AG04450 (cell line): ENCODE results near the gene ANO4. TPM values are rescaled to one million over a fixed set of nuclear protein-coding genes. Genes with fewer than 3 reads are reported as not detected.

Experiments used
- CTCF ChIA-PET: fragments of 300-600, 350-600 bp; formaldehyde crosslinking; extraction: SDS; loops from one replicate; lab custom pipeline; 2022; ENCODE audit warnings: antibody characterized with exemption, inconsistent platforms; lab: Charles Lee
- POLR2A ChIA-PET: fragments of 350-600 bp; formaldehyde crosslinking; extraction: SDS; loops from one replicate; lab custom pipeline; 2021; ENCODE audit warnings: antibody characterized with exemption, inconsistent platforms; lab: Yijun Ruan, JAX
- DNase-seq: peaks from one replicate; pipeline ENCODE4 v3.0.0-alpha.2; 2011; ENCODE audit warnings: low read depth, low spot score
- H3K27ac ChIP-seq: one replicate; pipeline ENCODE4 v1.5.1; 2012; ENCODE audit warnings: low read depth, low read length, control low read depth
- H3K27me3 ChIP-seq: one replicate; pipeline ENCODE4 v1.6.0; 2012; ENCODE audit warnings: low read length; ENCODE audit not compliant: control insufficient read depth, insufficient read depth
- H3K4me3 ChIP-seq: 2 replicates; pipeline ENCODE4 v1.5.1; 2011; ENCODE audit warnings: mild to moderate bottlenecking, low read depth, low read length, control low read depth
- H3K9me3 ChIP-seq: 2 replicates; pipeline ENCODE4 v1.5.1; 2012; ENCODE audit warnings: low read length; ENCODE audit not compliant: control insufficient read depth, insufficient read depth
- polyA plus RNA-seq: library from polyadenylated mRNA; depleted of rRNA; stranded (reverse); fragments of >200 nt; gene quantifications from 2 replicates; pipeline ENCODE4 v1.2.3, GENCODE V29; 2011
- TF ChIP-seq, protein P1 (sequence below): IDR thresholded peaks from 2 replicates; pipeline ENCODE4 v1.5.1; 2011; ENCODE audit warnings: low read depth, low read length, control low read depth, inconsistent platforms

The ANO4 gene
- polyA plus RNA-seq, 1 experiment: 7.5 TPM

DNA sequence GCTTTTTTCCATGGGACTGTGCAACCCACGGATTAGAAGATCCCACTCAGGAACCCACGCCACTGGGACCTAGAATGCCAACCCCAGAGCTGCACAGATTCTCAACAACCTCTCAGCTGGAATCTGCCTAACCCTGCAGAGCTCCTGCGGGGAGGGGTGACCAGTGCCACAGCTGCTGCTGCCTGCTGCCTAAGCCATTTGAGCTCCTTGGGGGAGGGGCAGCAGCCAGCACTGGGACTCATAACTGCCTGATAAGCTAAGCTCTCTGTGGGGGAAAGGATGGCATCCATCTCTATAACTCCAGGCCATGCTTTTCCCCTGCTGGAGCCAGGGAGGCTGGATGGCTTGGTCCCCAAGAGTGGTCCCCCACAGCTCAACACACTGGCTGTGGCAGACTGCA lies 232.6 kb downstream of the ANO4 start:
- Histone ChIP-seq H3K4me3 (no peak overlapping the region), H3K27ac (no peak overlapping the region), H3K27me3 (no peaks in the 10 kb centered on the region), H3K9me3 (peaks cover 6% of the 10 kb centered on the region; the same call in 1 of the 2 replicates)
- DNase-seq: no peak
- TF ChIP-seq, protein P1, sequence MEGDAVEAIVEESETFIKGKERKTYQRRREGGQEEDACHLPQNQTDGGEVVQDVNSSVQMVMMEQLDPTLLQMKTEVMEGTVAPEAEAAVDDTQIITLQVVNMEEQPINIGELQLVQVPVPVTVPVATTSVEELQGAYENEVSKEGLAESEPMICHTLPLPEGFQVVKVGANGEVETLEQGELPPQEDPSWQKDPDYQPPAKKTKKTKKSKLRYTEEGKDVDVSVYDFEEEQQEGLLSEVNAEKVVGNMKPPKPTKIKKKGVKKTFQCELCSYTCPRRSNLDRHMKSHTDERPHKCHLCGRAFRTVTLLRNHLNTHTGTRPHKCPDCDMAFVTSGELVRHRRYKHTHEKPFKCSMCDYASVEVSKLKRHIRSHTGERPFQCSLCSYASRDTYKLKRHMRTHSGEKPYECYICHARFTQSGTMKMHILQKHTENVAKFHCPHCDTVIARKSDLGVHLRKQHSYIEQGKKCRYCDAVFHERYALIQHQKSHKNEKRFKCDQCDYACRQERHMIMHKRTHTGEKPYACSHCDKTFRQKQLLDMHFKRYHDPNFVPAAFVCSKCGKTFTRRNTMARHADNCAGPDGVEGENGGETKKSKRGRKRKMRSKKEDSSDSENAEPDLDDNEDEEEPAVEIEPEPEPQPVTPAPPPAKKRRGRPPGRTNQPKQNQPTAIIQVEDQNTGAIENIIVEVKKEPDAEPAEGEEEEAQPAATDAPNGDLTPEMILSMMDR: no peak
- ChIA-PET CTCF (no interaction called here), POLR2A (no interaction called here)

DNA sequence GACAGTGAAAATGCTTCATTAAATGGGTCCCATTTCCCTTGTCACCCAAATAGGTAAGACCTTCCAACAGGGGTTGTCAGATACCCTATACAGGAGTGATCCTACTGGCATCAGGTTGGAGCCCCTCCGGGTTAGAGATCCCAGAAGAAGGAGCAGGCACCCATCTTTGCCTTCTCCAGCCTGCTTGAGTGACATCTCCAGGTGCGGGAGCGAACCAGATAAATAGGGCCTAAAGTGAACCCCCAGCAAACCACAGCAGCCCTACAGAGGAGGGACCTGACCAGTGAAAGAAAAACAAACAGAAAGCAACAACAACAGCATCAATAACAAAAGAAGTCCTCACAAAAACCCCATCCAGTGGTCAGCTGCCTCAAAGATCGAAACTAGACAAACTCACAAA lies 233.2 kb downstream of the ANO4 start:
- ChIA-PET CTCF (no interaction called here), POLR2A (no interaction called here)
- TF ChIP-seq, protein P1: no peak
- H3K4me3 ChIP-seq: no peak overlapping the region
- DNase-seq: no peak
- H3K9me3 ChIP-seq: peaks cover 6% of the 10 kb centered on the region; the same call in 1 of the 2 replicates
- no peaks in the 10 kb centered on the region for H3K27me3 ChIP-seq
- H3K27ac ChIP-seq: no peak overlapping the region

DNA sequence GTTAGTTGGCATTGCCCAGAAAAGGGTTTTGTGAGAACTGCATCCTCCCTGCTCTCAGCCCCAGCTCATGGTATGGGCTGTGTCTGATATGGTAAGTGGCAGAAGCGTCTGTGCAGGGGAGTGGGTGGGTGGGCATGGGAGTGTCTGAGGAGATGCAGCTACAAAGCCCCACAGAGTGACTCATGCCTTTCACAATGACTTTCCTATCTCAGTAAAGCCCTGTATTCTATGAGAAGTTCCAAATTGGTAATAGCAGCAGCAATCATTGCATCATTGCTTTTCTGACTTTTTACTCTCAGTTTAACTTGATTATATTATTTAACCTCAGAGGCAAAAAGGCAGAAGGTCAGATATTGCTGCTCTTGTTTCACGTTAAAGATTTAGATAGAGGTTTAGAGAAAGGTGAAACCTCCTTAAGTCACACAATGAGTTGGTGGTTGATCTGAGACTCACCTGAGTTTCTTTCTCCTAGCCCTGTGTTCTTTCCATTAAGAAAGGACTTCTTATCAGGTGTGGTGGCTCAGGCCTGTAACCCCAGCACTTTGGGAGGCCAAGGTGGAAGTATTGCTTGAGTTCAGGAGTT lies 243.8 kb downstream of the ANO4 start:
- ChIA-PET CTCF (no interaction called here), POLR2A (no interaction called here)
- Histone ChIP-seq H3K9me3 (no peaks in the 10 kb centered on the region), H3K27me3 (no peaks in the 10 kb centered on the region), H3K27ac (no peak overlapping the region), H3K4me3 (no peak overlapping the region)
- no peak for DNase-seq
- TF ChIP-seq, protein P1: no peak

DNA sequence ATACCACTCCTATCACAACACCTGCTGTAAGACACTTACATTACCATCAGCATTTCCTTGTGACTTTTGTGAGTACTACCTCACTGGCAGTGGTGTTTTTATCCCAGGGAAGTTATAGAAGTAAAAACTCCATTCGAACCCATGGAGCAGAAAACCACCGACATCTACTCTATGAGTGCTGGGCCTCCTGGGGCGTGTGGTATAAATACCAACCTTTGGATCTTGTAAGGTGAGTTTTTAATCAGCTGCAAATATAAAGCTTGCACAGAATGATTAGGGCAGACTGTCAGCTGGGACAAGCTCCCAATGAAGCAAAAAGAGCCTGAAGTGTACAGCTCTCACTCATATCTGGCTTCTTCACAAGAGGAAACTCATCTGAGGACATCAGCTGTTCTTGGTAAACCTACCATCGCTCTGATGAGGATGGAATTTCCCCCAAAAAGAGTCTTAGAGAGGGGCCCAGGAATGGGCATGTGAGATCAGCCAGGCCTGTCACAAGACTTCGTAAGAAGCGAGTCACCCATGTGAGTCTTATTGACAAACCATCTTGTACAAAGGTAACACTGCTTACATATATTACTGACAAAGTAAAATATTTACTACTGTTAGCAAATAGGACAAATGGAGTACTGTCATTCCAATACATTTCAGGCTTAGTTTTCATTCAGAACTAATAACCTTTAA lies 245.4 kb downstream of the ANO4 start:
- no peaks in the 10 kb centered on the region for H3K9me3 ChIP-seq
- TF ChIP-seq, protein P1: no peak
- POLR2A ChIA-PET: no interaction called here
- H3K27ac ChIP-seq: no peak overlapping the region
- no peaks in the 10 kb centered on the region for H3K27me3 ChIP-seq
- H3K4me3 ChIP-seq: no peak overlapping the region
- DNase-seq: no peak
- CTCF ChIA-PET: interaction anchor here (0.7 kb wide), 1 partner anchor 127 kb away, joined by 4 read pairs; no protein-coding TSS in a partner anchor

DNA sequence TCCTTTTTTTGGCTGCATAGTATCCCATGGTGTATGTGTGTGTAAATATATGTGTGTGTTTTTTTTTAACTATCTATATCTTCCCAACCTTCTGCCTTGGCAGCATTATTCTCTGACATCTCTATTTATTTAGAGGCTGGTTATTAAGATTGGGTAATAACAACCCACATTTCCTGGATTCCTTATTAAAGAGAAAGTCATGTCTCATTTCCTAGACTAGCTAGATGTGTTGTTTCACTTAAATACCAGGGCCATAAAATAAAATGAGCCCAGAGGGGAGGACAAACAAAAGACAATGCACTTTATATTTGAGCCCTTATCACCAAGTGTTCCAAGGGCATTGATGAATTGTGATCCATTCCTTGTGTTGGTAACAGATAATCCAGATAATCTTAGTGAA lies 246.4 kb downstream of the ANO4 start:
- no peaks in the 10 kb centered on the region for H3K27me3 ChIP-seq
- TF ChIP-seq, protein P1: no peak
- POLR2A ChIA-PET: no interaction called here
- no peaks in the 10 kb centered on the region for H3K9me3 ChIP-seq
- no peak overlapping the region for H3K4me3 ChIP-seq
- CTCF ChIA-PET: no interaction called here
- no peak for DNase-seq
- no peak overlapping the region for H3K27ac ChIP-seq
